PC-9 (cell line): Measurements from ENCODE around the gene SLC44A1. TPM values are rescaled to one million over a fixed set of nuclear protein-coding genes. Genes with fewer than 3 reads are reported as not detected.

Experiments
- BruUV-seq: library from RNA; stranded (reverse); fragments of 400-500 nt; replicated peaks from 2 replicates; lab custom pipeline; 2021; lab: Mats Ljungman, UMichigan
- CTCF ChIA-PET: fragments of 300-600 bp; sonication (Branson Sonifier 250); formaldehyde crosslinking; loops from one replicate; lab custom pipeline; 2022; ENCODE audit warnings: antibody characterized with exemption; lab: Charles Lee
- POLR2A ChIA-PET: fragments of 300-600 bp; sonication (Branson Sonifier 250); formaldehyde crosslinking; loops from one replicate; lab custom pipeline; 2022; ENCODE audit warnings: antibody characterized with exemption; ENCODE audit not compliant: unreplicated experiment; lab: Charles Lee
- DNase-seq, 2 experiments: peaks; one replicate each; pipeline versions ENCODE4 v3.0.0 to v3.0.0-alpha.2; 2015 to 2022; ENCODE audit warnings: mixed read lengths in 1 of 2
- H2AFZ ChIP-seq: fragments of 200-600 bp; sonication (generic); 2 replicates; pipeline ENCODE4 v1.8.1; 2017; ENCODE audit warnings: antibody characterized with exemption
- H3F3A ChIP-seq: fragments of 200-600 bp; sonication (generic); 2 replicates; pipeline ENCODE4 v1.8.1; 2017; ENCODE audit warnings: antibody characterized with exemption, mild to moderate bottlenecking, low read depth; ENCODE audit not compliant: insufficient read depth
- H3K27ac ChIP-seq: fragments of 200-600 bp; sonication (generic); 2 replicates; pipeline ENCODE4 v1.6.1; 2016; ENCODE audit warnings: mixed run types
- H3K27me3 ChIP-seq: fragments of 200-600 bp; sonication (generic); 2 replicates; pipeline ENCODE4 v1.6.1; 2016; ENCODE audit warnings: low read depth, mixed run types; ENCODE audit not compliant: insufficient read depth
- H3K36me3 ChIP-seq: fragments of 200-600 bp; sonication (generic); 2 replicates; pipeline ENCODE4 v1.6.1; 2016; ENCODE audit warnings: low read depth, mixed run types
- H3K4me1 ChIP-seq: fragments of 200-600 bp; sonication (generic); replicated peaks from 2 replicates; pipeline ENCODE4 v1.6.1; 2016; ENCODE audit warnings: mixed run types; ENCODE audit not compliant: insufficient read depth
- H3K4me2 ChIP-seq: fragments of 200-600 bp; sonication (generic); 2 replicates; pipeline ENCODE4 v1.6.1; 2017; ENCODE audit warnings: mixed run types
- H3K4me3 ChIP-seq: fragments of 200-600 bp; sonication (generic); 2 replicates; pipeline ENCODE4 v1.6.1; 2016; ENCODE audit warnings: mixed run types
- H3K79me2 ChIP-seq: fragments of 200-600 bp; sonication (generic); 2 replicates; pipeline ENCODE4 v1.6.1; 2017; ENCODE audit warnings: low read depth, mixed run types
- H3K9me2 ChIP-seq: fragments of 200-600 bp; sonication (generic); 2 replicates; pipeline ENCODE4 v1.8.1; 2017; ENCODE audit warnings: mild to moderate bottlenecking; ENCODE audit not compliant: insufficient read depth
- H3K9me3 ChIP-seq: fragments of 200-600 bp; sonication (generic); 2 replicates; pipeline ENCODE4 v1.8.1; 2016; ENCODE audit warnings: low read depth; ENCODE audit not compliant: insufficient read depth
- H4K20me1 ChIP-seq: fragments of 200-600 bp; sonication (generic); 2 replicates; pipeline ENCODE4 v1.8.1; 2017; ENCODE audit not compliant: insufficient read depth
- CTCF ChIP-seq: fragments of 200-600 bp; sonication (generic); conservative IDR thresholded peaks from 2 replicates; pipeline ENCODE4 v1.6.1; 2017; ENCODE audit warnings: mixed run types, antibody characterized with exemption, mild to moderate bottlenecking, moderate library complexity
- EZH2 ChIP-seq: fragments of 200-600 bp; sonication (generic); IDR thresholded peaks from 2 replicates; pipeline ENCODE4 v1.8.0; 2017; ENCODE audit warnings: antibody characterized with exemption, low read depth
- intact Hi-C: fragments of 100-400 bp; cut with micrococcal nuclease; formaldehyde crosslinking; loops from one replicate; pipeline ENCODE4 v1.10.0; 2022; ENCODE audit not compliant: unreplicated experiment
- total RNA-seq: library from RNA; stranded (reverse); gene quantifications from 2 replicates; pipeline ENCODE4 v1.2.3, GENCODE V29; 2021

SLC44A1 gene
- total RNA-seq, 1 experiment from 2014 or later = 95.2 TPM

GRCh38 chr9:105281272-105281671, 36.8 kb downstream of the SLC44A1 start:
- Histone ChIP-seq H3K9me3 (no peaks in the 10 kb centered on the region), H3K27me3 (no peaks in the 10 kb centered on the region), H3K4me1 (no peaks in the 10 kb centered on the region), H3F3A (no peaks in the 10 kb centered on the region), H4K20me1 (no peaks in the 10 kb centered on the region; the same call in 1 of the 2 replicates), H3K9me2 (no peaks in the 10 kb centered on the region), H3K4me2 (no peak overlapping the region), H3K27ac (no peak overlapping the region), H3K4me3 (no peak overlapping the region), H3K79me2 (0 out of 2 replicates have a peak, but pooled peaks cover 11% of the 10 kb centered on the region), H2AFZ (no peak overlapping the region), H3K36me3 (no peaks in the 10 kb centered on the region)
- DNase-seq = no peak
- BruUV-seq = no TSS peak
- intact Hi-C loops = no loop called here
- ChIA-PET CTCF (no interaction called here), POLR2A (no interaction called here)
- no peak for TF ChIP-seq EZH2
- no peak for TF ChIP-seq CTCF

- no TSS peak for BruUV-seq
- Histone ChIP-seq H3K4me2 (no peak overlapping the region), H3K4me1 (no peaks in the 10 kb centered on the region), H3K36me3 (no peaks in the 10 kb centered on the region), H4K20me1 (no peaks in the 10 kb centered on the region), H2AFZ (no peak overlapping the region), H3K4me3 (no peak overlapping the region), H3K9me3 (no peaks in the 10 kb centered on the region), H3K79me2 (0 out of 2 replicates have a peak, but pooled peaks cover 11% of the 10 kb centered on the region), H3F3A (no peaks in the 10 kb centered on the region), H3K27me3 (no peaks in the 10 kb centered on the region), H3K9me2 (no peaks in the 10 kb centered on the region), H3K27ac (no peak overlapping the region)
- TF ChIP-seq CTCF (no peak), EZH2 (no peak)
- ChIA-PET CTCF (no interaction called here), POLR2A (interaction anchor here (0.7 kb wide), 1 partner anchor 15 kb away, joined by 7 read pairs; no protein-coding TSS in a partner anchor)
- intact Hi-C loops = no loop called here
- no peak for DNase-seq
Observed at GRCh38 chr9:105281926-105282325, 37.5 kb downstream of the SLC44A1 start.

GRCh38 chr9:105282870-105283621, 38.6 kb downstream of the SLC44A1 start:
- no peaks in the 10 kb centered on the region for H3K4me1 ChIP-seq
- 0 out of 2 replicates have a peak, but pooled peaks cover 11% of the 10 kb centered on the region for H3K79me2 ChIP-seq
- POLR2A ChIA-PET = no interaction called here
- intact Hi-C loops = no loop called here
- H3K36me3 ChIP-seq = no peaks in the 10 kb centered on the region
- TF ChIP-seq EZH2 = no peak
- no peak for TF ChIP-seq CTCF
- no peak for DNase-seq
- H3K27ac ChIP-seq = no peak overlapping the region
- no peaks in the 10 kb centered on the region for H4K20me1 ChIP-seq
- H3K4me3 ChIP-seq = no peak overlapping the region
- H3K4me2 ChIP-seq = no peak overlapping the region
- H3F3A ChIP-seq = no peaks in the 10 kb centered on the region
- H3K9me2 ChIP-seq = no peaks in the 10 kb centered on the region
- no TSS peak for BruUV-seq
- no peaks in the 10 kb centered on the region for H3K9me3 ChIP-seq
- CTCF ChIA-PET = no interaction called here
- H2AFZ ChIP-seq = no peak overlapping the region
- H3K27me3 ChIP-seq = no peaks in the 10 kb centered on the region
